Parathyroid adenoma (tissue), 2 donors: ENCODE measurements around the gene EGR1.
"Not testable (repeated sequence)": the region's sequence is repeated elsewhere in the genome, so short reads cannot be mapped to it uniquely, and the experiment has no call there.

ENCODE experiments used
- H2AFZ ChIP-seq: fragments of 300-600 bp; sonication (generic); one replicate; pipeline ENCODE4 v1.7.0; 2017; ENCODE audit warnings: antibody characterized with exemption, mild to moderate bottlenecking
- H3K27ac ChIP-seq: fragments of 300-600 bp; sonication (generic); one replicate; pipeline ENCODE4 v1.7.0; 2017
- H3K27me3 ChIP-seq: fragments of 300-600 bp; sonication (generic); one replicate; pipeline ENCODE4 v1.7.0; 2017; ENCODE audit warnings: low read length; ENCODE audit not compliant: control insufficient read depth, insufficient read depth
- H3K36me3 ChIP-seq: fragments of 300-600 bp; sonication (generic); one replicate; pipeline ENCODE4 v1.7.0; 2017; ENCODE audit warnings: low read length; ENCODE audit not compliant: control insufficient read depth, insufficient read depth
- H3K4me1 ChIP-seq: fragments of 300-600 bp; sonication (generic); one replicate; pipeline ENCODE4 v1.7.0; 2017; ENCODE audit warnings: control low read depth
- H3K4me2 ChIP-seq: fragments of 300-600 bp; sonication (generic); one replicate; pipeline ENCODE4 v1.7.0; 2017; ENCODE audit warnings: low read length
- H3K4me3 ChIP-seq: fragments of 300-600 bp; sonication (generic); one replicate; pipeline ENCODE4 v1.7.0; 2017; ENCODE audit warnings: low read depth, low read length
- H3K79me2 ChIP-seq: fragments of 300-600 bp; sonication (generic); one replicate; pipeline ENCODE4 v1.7.0; 2017; ENCODE audit warnings: control low read depth
- H3K9ac ChIP-seq: fragments of 300-600 bp; sonication (generic); one replicate; pipeline ENCODE4 v1.7.0; 2017; ENCODE audit warnings: mild to moderate bottlenecking
- H3K9me3 ChIP-seq: fragments of 300-600 bp; sonication (generic); one replicate; pipeline ENCODE4 v1.7.0; 2017; ENCODE audit warnings: low read length; ENCODE audit not compliant: control insufficient read depth
- TF ChIP-seq, protein P1 (sequence below): fragments of 300-600 bp; sonication (generic); IDR thresholded peaks from one replicate; pipeline ENCODE4 v1.7.0; 2017; ENCODE audit warnings: antibody characterized with exemption, mild to moderate bottlenecking
- donor health status: primary hyperparathyroidism.

EGR1 gene

DNA sequence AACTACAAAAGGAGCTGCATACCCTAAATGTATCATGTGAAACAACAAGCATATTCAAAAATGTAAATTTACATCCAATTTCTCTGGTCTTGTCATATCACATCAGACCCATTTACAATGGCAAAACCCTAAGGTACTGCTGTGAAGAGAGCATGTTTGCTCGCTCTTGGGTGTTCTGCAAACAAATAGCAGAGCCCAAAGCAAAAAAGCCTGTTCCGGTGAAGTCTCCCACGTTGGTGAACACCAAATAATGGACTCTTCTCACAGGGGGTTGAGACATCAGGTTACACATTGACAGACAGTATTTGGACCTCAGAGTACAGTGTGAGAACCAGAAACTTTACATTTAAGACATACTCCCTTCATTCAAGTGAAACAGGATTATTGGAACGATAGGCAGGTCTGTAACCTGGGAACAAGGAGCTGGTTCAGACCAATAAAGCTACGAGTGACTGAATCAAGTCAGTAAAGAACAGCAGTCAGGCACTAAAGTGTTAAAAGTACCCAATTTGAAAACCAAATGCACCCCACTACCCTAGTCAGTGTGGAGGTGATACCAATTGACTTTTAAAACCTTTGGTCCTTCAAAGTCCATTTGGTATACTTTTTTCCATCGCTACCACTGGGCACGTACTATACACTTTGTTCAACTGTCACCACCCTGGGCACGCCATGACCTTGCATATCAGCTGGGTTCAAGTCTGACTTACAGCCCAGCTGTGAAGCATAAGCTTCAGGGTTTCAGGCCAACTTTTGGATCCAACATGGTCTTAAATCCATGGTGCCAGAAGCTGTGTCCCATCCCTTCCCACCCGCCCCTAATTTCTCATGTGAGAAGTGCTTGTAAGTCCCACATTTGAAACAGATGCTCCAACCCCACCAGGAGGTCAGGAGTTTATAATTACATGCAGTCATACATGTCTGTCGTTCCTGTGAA lies 41.4 kb downstream of the EGR1 start:
- Histone ChIP-seq H3K9ac (no peak overlapping the region), H3K27ac (no peak overlapping the region), H3K4me1 (peaks cover 2% of the 10 kb centered on the region), H3K9me3 (no peaks in the 10 kb centered on the region), H3K4me3 (no peak overlapping the region), H3K4me2 (no peak overlapping the region), H2AFZ (no peak overlapping the region), H3K27me3 (no peaks in the 10 kb centered on the region), H3K79me2 (no peaks in the 10 kb centered on the region), H3K36me3 (no peaks in the 10 kb centered on the region)
- TF ChIP-seq, protein P1, sequence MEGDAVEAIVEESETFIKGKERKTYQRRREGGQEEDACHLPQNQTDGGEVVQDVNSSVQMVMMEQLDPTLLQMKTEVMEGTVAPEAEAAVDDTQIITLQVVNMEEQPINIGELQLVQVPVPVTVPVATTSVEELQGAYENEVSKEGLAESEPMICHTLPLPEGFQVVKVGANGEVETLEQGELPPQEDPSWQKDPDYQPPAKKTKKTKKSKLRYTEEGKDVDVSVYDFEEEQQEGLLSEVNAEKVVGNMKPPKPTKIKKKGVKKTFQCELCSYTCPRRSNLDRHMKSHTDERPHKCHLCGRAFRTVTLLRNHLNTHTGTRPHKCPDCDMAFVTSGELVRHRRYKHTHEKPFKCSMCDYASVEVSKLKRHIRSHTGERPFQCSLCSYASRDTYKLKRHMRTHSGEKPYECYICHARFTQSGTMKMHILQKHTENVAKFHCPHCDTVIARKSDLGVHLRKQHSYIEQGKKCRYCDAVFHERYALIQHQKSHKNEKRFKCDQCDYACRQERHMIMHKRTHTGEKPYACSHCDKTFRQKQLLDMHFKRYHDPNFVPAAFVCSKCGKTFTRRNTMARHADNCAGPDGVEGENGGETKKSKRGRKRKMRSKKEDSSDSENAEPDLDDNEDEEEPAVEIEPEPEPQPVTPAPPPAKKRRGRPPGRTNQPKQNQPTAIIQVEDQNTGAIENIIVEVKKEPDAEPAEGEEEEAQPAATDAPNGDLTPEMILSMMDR: no peak

- not testable (repeated sequence) for H3K4me3 ChIP-seq, H3K9me3 ChIP-seq, H3K4me2 ChIP-seq, H2AFZ ChIP-seq, H3K27me3 ChIP-seq, H3K79me2 ChIP-seq, H3K36me3 ChIP-seq, H3K27ac ChIP-seq, H3K9ac ChIP-seq, H3K4me1 ChIP-seq
Observed at GRCh38 chr5:138507485-138507884, 42.2 kb downstream of the EGR1 start.

- H3K4me1 ChIP-seq: peaks cover 2% of the 10 kb centered on the region
- no peaks in the 10 kb centered on the region for H3K79me2 ChIP-seq
- no peak overlapping the region for H3K9ac ChIP-seq
- H3K4me3 ChIP-seq: no peak overlapping the region
- no peak overlapping the region for H3K4me2 ChIP-seq
- no peaks in the 10 kb centered on the region for H3K27me3 ChIP-seq
- no peaks in the 10 kb centered on the region for H3K9me3 ChIP-seq
- no peak overlapping the region for H3K27ac ChIP-seq
- H3K36me3 ChIP-seq: no peaks in the 10 kb centered on the region
- no peak overlapping the region for H2AFZ ChIP-seq
- TF ChIP-seq, protein P1: no peak
Observed at GRCh38 chr5:138508958-138509357, 43.7 kb downstream of the EGR1 start.

GRCh38 chr5:138514021-138514420 lies 48.7 kb downstream of the EGR1 start:
- no peaks in the 10 kb centered on the region for H3K36me3 ChIP-seq
- H3K27ac ChIP-seq: no peak overlapping the region
- H3K9me3 ChIP-seq: no peaks in the 10 kb centered on the region
- H3K79me2 ChIP-seq: peaks cover under 1% of the 10 kb centered on the region
- no peak overlapping the region for H2AFZ ChIP-seq
- no peak overlapping the region for H3K9ac ChIP-seq
- TF ChIP-seq, protein P1: no peak
- no peaks in the 10 kb centered on the region for H3K27me3 ChIP-seq
- H3K4me1 ChIP-seq: no peaks in the 10 kb centered on the region
- H3K4me3 ChIP-seq: no peak overlapping the region
- H3K4me2 ChIP-seq: no peak overlapping the region

DNA sequence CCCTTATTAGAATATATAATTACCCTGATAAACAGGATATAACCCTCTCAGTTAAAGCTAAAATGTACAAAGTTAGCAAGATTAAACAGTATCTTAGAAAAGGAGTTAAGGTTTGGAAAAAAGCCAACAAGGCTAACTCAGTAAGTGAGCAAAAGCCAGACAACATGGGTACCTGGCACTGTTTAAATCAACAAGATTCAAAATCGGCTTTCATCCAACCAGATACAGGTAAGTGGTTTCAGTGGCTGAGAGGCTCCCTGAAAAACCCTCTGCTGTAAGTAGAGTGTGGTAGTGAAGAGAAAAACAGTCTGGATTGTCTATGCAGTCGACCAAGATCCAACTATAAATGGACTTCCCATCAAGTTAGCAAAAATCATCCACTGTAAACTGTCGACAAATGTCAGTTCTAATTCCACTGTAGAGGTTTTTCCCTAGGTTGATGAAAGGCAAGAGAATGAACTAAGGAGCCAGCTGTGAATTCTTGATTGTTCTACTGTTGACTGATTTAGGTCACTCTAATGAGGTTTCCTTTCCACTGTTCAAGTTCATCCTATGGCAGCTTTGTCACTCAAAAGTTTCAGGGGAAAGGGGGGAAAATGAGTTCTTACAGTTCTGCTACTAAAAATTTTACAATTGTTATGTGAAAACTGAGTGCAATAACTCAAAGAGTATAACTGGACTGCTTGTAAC lies 50.4 kb downstream of the EGR1 start:
- Histone ChIP-seq H3K9me3 (no peaks in the 10 kb centered on the region), H3K9ac (no peak overlapping the region), H3K79me2 (peaks cover 11% of the 10 kb centered on the region), H3K4me2 (no peak overlapping the region), H3K27ac (no peak overlapping the region), H3K4me3 (no peak overlapping the region), H3K36me3 (no peaks in the 10 kb centered on the region), H3K27me3 (no peaks in the 10 kb centered on the region), H3K4me1 (no peaks in the 10 kb centered on the region), H2AFZ (no peak overlapping the region)
- TF ChIP-seq, protein P1: no peak
